WTC11 (cell line): ENCODE measurements around the gene DUSP6. TPM values are rescaled to one million over a fixed set of nuclear protein-coding genes. Genes with fewer than 3 reads are reported as not detected.
"Not testable (repeated sequence)": the region's sequence is repeated elsewhere in the genome, so short reads cannot be mapped to it uniquely, and the experiment has no call there.

Experiments used
- ATAC-seq: fragments of 200-7000 bp; cut with Tn5 transposase; 2 replicates; pipeline ENCODE4 v1.10.0; 2021; ENCODE audit warnings: mild to moderate bottlenecking, moderate library complexity
- CTCF ChIA-PET: fragments of 300-600 bp; sonication (Branson Sonifier 250); formaldehyde crosslinking; loops from one replicate; lab custom pipeline; 2021; ENCODE audit warnings: antibody characterized with exemption; lab: Charles Lee
- POLR2A ChIA-PET: fragments of 350-600 bp; sonication (Branson Sonifier 250); formaldehyde crosslinking; loops from one replicate; lab custom pipeline; 2021; ENCODE audit warnings: antibody characterized with exemption; lab: Charles Lee
- DNase-seq: peaks from one replicate; pipeline ENCODE4 v3.0.0; 2021; ENCODE audit warnings: low spot score
- H3K27ac Mint-ChIP-seq: 2 replicates; pipeline ENCODE4 v1.8.0; 2021; ENCODE audit warnings: mixed read lengths
- H3K27me3 Mint-ChIP-seq: 2 replicates; pipeline ENCODE4 v1.8.0; 2021; ENCODE audit warnings: low read depth, mild to moderate bottlenecking, moderate library complexity, mixed read lengths
- H3K36me3 Mint-ChIP-seq: 2 replicates; pipeline ENCODE4 v1.8.0; 2021; ENCODE audit warnings: mixed read lengths
- H3K4me1 Mint-ChIP-seq: 2 replicates; pipeline ENCODE4 v1.8.0; 2022; ENCODE audit warnings: mixed read lengths
- H3K4me3 Mint-ChIP-seq: 2 replicates; pipeline ENCODE4 v1.8.0; 2021; ENCODE audit warnings: mild to moderate bottlenecking, moderate library complexity, mixed read lengths
- H3K9me3 Mint-ChIP-seq: 2 replicates; pipeline ENCODE4 v1.8.0; 2021; ENCODE audit warnings: mixed read lengths
- ATF1 ChIP-seq: sonication (generic); formaldehyde crosslinking; IDR thresholded peaks from 2 replicates; pipeline ENCODE4 v1.8.1; 2023; ENCODE audit warnings: mild to moderate bottlenecking, moderate library complexity, missing genetic modification reagents
- E2F1 ChIP-seq: sonication (generic); formaldehyde crosslinking; IDR thresholded peaks from 2 replicates; pipeline ENCODE4 v1.8.0; 2022; ENCODE audit warnings: mild to moderate bottlenecking, missing genetic modification reagents
- EMX1 ChIP-seq: fragments of 250-450 bp; sonication (Bioruptor Pico); IDR thresholded peaks from 2 replicates; pipeline ENCODE4 v1.8.0; 2021; ENCODE audit warnings: mild to moderate bottlenecking
- ETV6 ChIP-seq: sonication (generic); formaldehyde crosslinking; IDR thresholded peaks from 2 replicates; pipeline ENCODE4 v1.8.1; 2022; ENCODE audit warnings: mild to moderate bottlenecking, missing genetic modification reagents
- GRHL2 ChIP-seq: fragments of 250-450 bp; sonication (Bioruptor Pico); IDR thresholded peaks from 2 replicates; pipeline ENCODE4 v1.8.0; 2022; ENCODE audit warnings: mild to moderate bottlenecking, moderate library complexity; ENCODE audit not compliant: insufficient replicate concordance, severe bottlenecking
- JUN ChIP-seq: sonication (generic); formaldehyde crosslinking; IDR thresholded peaks from 2 replicates; pipeline ENCODE4 v1.8.0; 2023; ENCODE audit warnings: mild to moderate bottlenecking, missing genetic modification reagents
- KAT7 ChIP-seq: sonication (generic); formaldehyde crosslinking; IDR thresholded peaks from 2 replicates; pipeline ENCODE4 v1.8.1; 2023; ENCODE audit warnings: missing genetic modification reagents, mild to moderate bottlenecking, borderline replicate concordance
- NR2C2 ChIP-seq: sonication (generic); formaldehyde crosslinking; IDR thresholded peaks from 2 replicates; pipeline ENCODE4 v1.8.0; 2022; ENCODE audit warnings: mild to moderate bottlenecking, missing genetic modification reagents
- NR3C1 ChIP-seq: sonication (generic); formaldehyde crosslinking; conservative IDR thresholded peaks from 2 replicates; pipeline ENCODE4 v1.8.1; 2023; ENCODE audit warnings: low read depth, mild to moderate bottlenecking, missing genetic modification reagents
- SOX15 ChIP-seq: fragments of 250-450 bp; sonication (Bioruptor Pico); IDR thresholded peaks from 2 replicates; pipeline ENCODE4 v1.9.0; 2021; ENCODE audit warnings: mild to moderate bottlenecking
- TEAD1 ChIP-seq: sonication (generic); formaldehyde crosslinking; IDR thresholded peaks from 2 replicates; pipeline ENCODE4 v1.8.0; 2022; ENCODE audit warnings: mild to moderate bottlenecking, missing genetic modification reagents
- TP53 ChIP-seq: sonication (generic); formaldehyde crosslinking; IDR thresholded peaks from 2 replicates; pipeline ENCODE4 v1.8.1; 2023; ENCODE audit warnings: mild to moderate bottlenecking, missing genetic modification reagents
- ZBTB21 ChIP-seq: sonication (generic); formaldehyde crosslinking; IDR thresholded peaks from 2 replicates; pipeline ENCODE4 v1.8.1; 2023; ENCODE audit warnings: mild to moderate bottlenecking, missing genetic modification reagents, borderline replicate concordance
- ZNF121 ChIP-seq: sonication (generic); formaldehyde crosslinking; IDR thresholded peaks from 2 replicates; pipeline ENCODE4 v1.8.0; 2023; ENCODE audit warnings: missing genetic modification reagents
- total RNA-seq: library from RNA; stranded (reverse); gene quantifications from 3 replicates; pipeline ENCODE4 v1.2.3, GENCODE V29; 2021
- TF ChIP-seq, protein P1 (sequence below): sonication (generic); formaldehyde crosslinking; conservative IDR thresholded peaks from 2 replicates; pipeline ENCODE4 v1.8.1; 2023; ENCODE audit warnings: mild to moderate bottlenecking, low read depth, missing genetic modification reagents, moderate library complexity
- TF ChIP-seq, protein P2 (sequence below): sonication (generic); formaldehyde crosslinking; IDR thresholded peaks from 2 replicates; pipeline ENCODE4 v1.8.1; 2023; ENCODE audit warnings: mild to moderate bottlenecking, missing genetic modification reagents, moderate library complexity
- TF ChIP-seq, protein P3 (sequence below): fragments of 250-450 bp; sonication (Bioruptor Pico); IDR thresholded peaks from 2 replicates; pipeline ENCODE4 v1.9.0; 2021; ENCODE audit warnings: mild to moderate bottlenecking, borderline replicate concordance
- TF ChIP-seq, protein P4 (sequence below): fragments of 250-450 bp; sonication (Bioruptor Pico); IDR thresholded peaks from 2 replicates; pipeline ENCODE4 v1.9.0; 2021; ENCODE audit warnings: mild to moderate bottlenecking
- TF ChIP-seq, protein P5 (sequence below): sonication (generic); formaldehyde crosslinking; IDR thresholded peaks from 2 replicates; pipeline ENCODE4 v1.8.0; 2023; ENCODE audit warnings: missing genetic modification reagents

DUSP6 gene
- total RNA-seq, 1 experiment from 2014 or later: 245 TPM

DNA sequence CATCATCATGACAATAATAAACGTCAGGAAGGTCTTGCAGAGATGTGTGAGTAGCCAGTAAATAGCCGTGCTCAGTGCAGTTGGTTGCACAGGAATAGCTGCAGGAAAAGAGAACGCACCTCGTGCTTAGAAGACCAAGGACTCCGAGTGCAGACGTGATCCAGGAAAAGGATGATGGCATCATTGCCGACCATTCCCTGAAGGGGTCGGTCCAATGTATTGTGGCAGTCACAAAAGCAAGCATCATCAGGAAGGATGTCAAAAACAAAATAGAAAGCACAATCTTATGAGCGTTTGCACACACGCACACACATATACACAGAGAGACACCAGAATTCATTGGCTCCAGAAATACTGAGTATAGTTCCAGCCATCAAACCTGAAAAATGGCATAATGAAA is 12.8 kb downstream of the DUSP6 start (continued):
- TF ChIP-seq, protein P1, sequence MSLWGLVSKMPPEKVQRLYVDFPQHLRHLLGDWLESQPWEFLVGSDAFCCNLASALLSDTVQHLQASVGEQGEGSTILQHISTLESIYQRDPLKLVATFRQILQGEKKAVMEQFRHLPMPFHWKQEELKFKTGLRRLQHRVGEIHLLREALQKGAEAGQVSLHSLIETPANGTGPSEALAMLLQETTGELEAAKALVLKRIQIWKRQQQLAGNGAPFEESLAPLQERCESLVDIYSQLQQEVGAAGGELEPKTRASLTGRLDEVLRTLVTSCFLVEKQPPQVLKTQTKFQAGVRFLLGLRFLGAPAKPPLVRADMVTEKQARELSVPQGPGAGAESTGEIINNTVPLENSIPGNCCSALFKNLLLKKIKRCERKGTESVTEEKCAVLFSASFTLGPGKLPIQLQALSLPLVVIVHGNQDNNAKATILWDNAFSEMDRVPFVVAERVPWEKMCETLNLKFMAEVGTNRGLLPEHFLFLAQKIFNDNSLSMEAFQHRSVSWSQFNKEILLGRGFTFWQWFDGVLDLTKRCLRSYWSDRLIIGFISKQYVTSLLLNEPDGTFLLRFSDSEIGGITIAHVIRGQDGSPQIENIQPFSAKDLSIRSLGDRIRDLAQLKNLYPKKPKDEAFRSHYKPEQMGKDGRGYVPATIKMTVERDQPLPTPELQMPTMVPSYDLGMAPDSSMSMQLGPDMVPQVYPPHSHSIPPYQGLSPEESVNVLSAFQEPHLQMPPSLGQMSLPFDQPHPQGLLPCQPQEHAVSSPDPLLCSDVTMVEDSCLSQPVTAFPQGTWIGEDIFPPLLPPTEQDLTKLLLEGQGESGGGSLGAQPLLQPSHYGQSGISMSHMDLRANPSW (CRISPR knock-in tag): no peak

DNA sequence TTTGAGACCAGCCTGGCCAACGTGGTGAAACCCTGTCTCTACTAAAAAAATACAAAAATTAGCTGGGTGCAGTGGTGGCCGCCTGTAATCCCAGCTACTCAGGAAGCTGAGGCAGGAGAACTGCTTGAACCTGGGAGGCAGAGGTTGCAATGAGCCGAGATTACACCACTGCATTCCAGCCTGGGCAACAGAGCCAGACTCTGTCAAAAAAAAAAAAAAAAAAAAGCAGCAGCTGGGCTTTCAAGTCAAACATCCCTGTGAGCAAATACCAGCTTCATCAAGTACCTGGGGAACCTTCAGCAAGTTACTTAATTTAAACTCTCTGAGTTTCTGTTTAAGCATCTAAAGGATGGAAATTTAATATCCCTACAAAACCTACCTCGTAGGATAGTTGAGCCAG is 15.2 kb downstream of the DUSP6 start:
- H3K27ac Mint-ChIP-seq, H3K27me3 Mint-ChIP-seq, H3K4me3 Mint-ChIP-seq, H3K9me3 Mint-ChIP-seq, CTCF ChIA-PET, POLR2A ChIA-PET, ATAC-seq, DNase-seq, H3K36me3 Mint-ChIP-seq: not testable (repeated sequence)
- H3K4me1 Mint-ChIP-seq: peaks cover 33% of the 10 kb centered on the region

DNA sequence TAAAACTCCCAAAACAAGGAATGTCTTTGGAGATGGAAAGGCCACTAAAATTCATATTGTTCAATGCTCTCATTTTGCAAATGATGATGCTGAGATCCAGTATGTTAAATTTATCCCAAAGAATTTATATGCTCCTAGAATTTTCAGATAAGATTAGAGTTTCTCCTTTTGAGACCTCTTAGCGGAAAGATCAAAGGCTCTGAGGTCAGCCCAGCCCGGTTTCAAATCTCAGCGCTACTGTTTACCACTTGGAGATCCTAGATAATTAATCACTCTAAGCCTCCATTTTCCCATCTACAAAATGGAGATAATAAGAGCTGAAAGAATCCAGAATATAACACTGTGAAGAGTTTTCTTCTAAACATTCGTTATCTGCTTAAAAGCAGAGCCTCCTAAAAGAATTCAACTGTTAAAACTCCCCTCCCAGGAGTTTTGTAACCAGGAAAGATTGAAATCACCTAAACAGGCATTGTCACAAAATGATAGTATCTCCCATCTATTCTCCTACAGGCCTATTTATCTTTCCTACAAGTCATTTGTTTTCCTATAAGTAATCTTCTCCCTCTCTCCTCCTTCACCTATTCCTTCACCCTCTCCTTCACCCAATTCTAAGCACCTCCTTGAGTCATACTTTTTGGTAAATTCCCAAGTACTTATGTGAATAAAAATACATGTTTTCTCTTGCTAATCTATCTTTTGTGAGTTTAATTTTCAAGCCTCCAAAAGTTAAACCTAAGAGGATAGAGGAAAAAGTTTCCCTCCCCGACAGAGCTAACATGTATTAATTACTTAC is 16.7 kb downstream of the DUSP6 start:
- CTCF ChIA-PET: interaction anchor here (0.9 kb wide), 1 partner anchor 10 kb away, joined by 4 read pairs; no protein-coding TSS in a partner anchor
- Mint-ChIP-seq H3K27ac (no peak overlapping the region), H3K4me1 (peaks cover 33% of the 10 kb centered on the region), H3K27me3 (no peaks in the 10 kb centered on the region), H3K36me3 (peaks cover 7% of the 10 kb centered on the region), H3K4me3 (no peak overlapping the region), H3K9me3 (peaks cover 9% of the 10 kb centered on the region)
- POLR2A ChIA-PET: interaction anchor here (1.1 kb wide), 1 partner anchor 15 kb away, joined by 4 read pairs; no protein-coding TSS in a partner anchor
- DNase-seq: no peak
- no peak for ATAC-seq
- no peak for TF ChIP-seq ZNF121 (CRISPR knock-in tag)
- no peak for TF ChIP-seq ZBTB21
- no peak for TF ChIP-seq ETV6
- TF ChIP-seq, protein P2, sequence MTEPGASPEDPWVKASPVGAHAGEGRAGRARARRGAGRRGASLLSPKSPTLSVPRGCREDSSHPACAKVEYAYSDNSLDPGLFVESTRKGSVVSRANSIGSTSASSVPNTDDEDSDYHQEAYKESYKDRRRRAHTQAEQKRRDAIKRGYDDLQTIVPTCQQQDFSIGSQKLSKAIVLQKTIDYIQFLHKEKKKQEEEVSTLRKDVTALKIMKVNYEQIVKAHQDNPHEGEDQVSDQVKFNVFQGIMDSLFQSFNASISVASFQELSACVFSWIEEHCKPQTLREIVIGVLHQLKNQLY: no peak
- no peak for TF ChIP-seq JUN
- TF ChIP-seq, protein P3, sequence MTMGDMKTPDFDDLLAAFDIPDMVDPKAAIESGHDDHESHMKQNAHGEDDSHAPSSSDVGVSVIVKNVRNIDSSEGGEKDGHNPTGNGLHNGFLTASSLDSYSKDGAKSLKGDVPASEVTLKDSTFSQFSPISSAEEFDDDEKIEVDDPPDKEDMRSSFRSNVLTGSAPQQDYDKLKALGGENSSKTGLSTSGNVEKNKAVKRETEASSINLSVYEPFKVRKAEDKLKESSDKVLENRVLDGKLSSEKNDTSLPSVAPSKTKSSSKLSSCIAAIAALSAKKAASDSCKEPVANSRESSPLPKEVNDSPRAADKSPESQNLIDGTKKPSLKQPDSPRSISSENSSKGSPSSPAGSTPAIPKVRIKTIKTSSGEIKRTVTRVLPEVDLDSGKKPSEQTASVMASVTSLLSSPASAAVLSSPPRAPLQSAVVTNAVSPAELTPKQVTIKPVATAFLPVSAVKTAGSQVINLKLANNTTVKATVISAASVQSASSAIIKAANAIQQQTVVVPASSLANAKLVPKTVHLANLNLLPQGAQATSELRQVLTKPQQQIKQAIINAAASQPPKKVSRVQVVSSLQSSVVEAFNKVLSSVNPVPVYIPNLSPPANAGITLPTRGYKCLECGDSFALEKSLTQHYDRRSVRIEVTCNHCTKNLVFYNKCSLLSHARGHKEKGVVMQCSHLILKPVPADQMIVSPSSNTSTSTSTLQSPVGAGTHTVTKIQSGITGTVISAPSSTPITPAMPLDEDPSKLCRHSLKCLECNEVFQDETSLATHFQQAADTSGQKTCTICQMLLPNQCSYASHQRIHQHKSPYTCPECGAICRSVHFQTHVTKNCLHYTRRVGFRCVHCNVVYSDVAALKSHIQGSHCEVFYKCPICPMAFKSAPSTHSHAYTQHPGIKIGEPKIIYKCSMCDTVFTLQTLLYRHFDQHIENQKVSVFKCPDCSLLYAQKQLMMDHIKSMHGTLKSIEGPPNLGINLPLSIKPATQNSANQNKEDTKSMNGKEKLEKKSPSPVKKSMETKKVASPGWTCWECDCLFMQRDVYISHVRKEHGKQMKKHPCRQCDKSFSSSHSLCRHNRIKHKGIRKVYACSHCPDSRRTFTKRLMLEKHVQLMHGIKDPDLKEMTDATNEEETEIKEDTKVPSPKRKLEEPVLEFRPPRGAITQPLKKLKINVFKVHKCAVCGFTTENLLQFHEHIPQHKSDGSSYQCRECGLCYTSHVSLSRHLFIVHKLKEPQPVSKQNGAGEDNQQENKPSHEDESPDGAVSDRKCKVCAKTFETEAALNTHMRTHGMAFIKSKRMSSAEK (CRISPR knock-in tag): no peak
- TF ChIP-seq, protein P4, sequence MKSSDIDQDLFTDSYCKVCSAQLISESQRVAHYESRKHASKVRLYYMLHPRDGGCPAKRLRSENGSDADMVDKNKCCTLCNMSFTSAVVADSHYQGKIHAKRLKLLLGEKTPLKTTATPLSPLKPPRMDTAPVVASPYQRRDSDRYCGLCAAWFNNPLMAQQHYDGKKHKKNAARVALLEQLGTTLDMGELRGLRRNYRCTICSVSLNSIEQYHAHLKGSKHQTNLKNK (CRISPR knock-in tag): no peak
- TF ChIP-seq E2F1: no peak
- TF ChIP-seq ATF1 (CRISPR knock-in tag): no peak
- no peak for TF ChIP-seq SOX15
- no peak for TF ChIP-seq EMX1 (CRISPR knock-in tag)
- TF ChIP-seq TEAD1 (CRISPR knock-in tag): no peak
- TF ChIP-seq GRHL2 (CRISPR knock-in tag): no peak
- TF ChIP-seq, protein P1 (CRISPR knock-in tag): no peak
- TF ChIP-seq, protein P5, sequence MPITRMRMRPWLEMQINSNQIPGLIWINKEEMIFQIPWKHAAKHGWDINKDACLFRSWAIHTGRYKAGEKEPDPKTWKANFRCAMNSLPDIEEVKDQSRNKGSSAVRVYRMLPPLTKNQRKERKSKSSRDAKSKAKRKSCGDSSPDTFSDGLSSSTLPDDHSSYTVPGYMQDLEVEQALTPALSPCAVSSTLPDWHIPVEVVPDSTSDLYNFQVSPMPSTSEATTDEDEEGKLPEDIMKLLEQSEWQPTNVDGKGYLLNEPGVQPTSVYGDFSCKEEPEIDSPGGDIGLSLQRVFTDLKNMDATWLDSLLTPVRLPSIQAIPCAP (CRISPR knock-in tag): no peak
- TF ChIP-seq TP53: no peak
- no peak for TF ChIP-seq NR2C2 (CRISPR knock-in tag)
- no peak for TF ChIP-seq NR3C1
- no peak for TF ChIP-seq KAT7 (CRISPR knock-in tag)
